Measurements from ENCODE around the gene CTH.

The CTH gene

GRCh38 chr1:70400335-70400734 lies 10.7 kb upstream of the CTH start:
- Histone ChIP-seq H3K4me1 (ENCODE audit: low read length) (peaks cover 4% of the 10 kb centered on the region; the same call in 1 of the 2 replicates), H3K4me2 (ENCODE audit: low read depth, low read length) (no peak overlapping the region), H3K27ac (ENCODE audit: low read length) (no peak overlapping the region), H3K79me2 (ENCODE audit: low read length) (no peaks in the 10 kb centered on the region), H3K9me3 (replicated peaks; ENCODE audit: insufficient read depth, low read length) (no peaks in the 10 kb centered on the region), H3K9me2 (replicated peaks; ENCODE audit: insufficient read depth, low read length) (no peaks in the 10 kb centered on the region), H3K4me3 (ENCODE audit: low read length) (no peak overlapping the region), H4K20me1 (ENCODE audit: insufficient read depth, low read length) (no peaks in the 10 kb centered on the region), H3F3A (ENCODE audit: insufficient read depth, low read length) (no peaks in the 10 kb centered on the region), H3K9ac (ENCODE audit: low read length) (no peak overlapping the region), H3K36me3 (replicated peaks; ENCODE audit: insufficient read depth, low read length) (no peaks in the 10 kb centered on the region), H3K27me3 (replicated peaks; ENCODE audit: insufficient read depth, low read length) (no peaks in the 10 kb centered on the region), H2AFZ (ENCODE audit: low read length) (no peak overlapping the region)
- no peak for TF ChIP-seq CTCF (IDR thresholded peaks at IDR 0.05; ENCODE audit: low read length)
- TF ChIP-seq EZH2phosphoT487 (IDR thresholded peaks at IDR 0.05; ENCODE audit: low read length) = no peak
- no peak for TF ChIP-seq EZH2 (optimal IDR thresholded peaks at IDR 0.05; ENCODE audit: low read depth, low read length)
- no peak for DNase-seq

GRCh38 chr1:70401974-70402373 lies 9.1 kb upstream of the CTH start:
- Histone ChIP-seq H3K79me2 (ENCODE audit: low read length) (no peaks in the 10 kb centered on the region), H2AFZ (ENCODE audit: low read length) (no peak overlapping the region), H3K9me2 (replicated peaks; ENCODE audit: insufficient read depth, low read length) (no peaks in the 10 kb centered on the region), H3F3A (ENCODE audit: insufficient read depth, low read length) (no peaks in the 10 kb centered on the region), H3K4me2 (ENCODE audit: low read depth, low read length) (no peak overlapping the region), H4K20me1 (ENCODE audit: insufficient read depth, low read length) (no peaks in the 10 kb centered on the region), H3K4me3 (ENCODE audit: low read length) (no peak overlapping the region), H3K4me1 (ENCODE audit: low read length) (peaks cover 4% of the 10 kb centered on the region; the same call in 1 of the 2 replicates), H3K27me3 (replicated peaks; ENCODE audit: insufficient read depth, low read length) (no peaks in the 10 kb centered on the region), H3K27ac (ENCODE audit: low read length) (no peak overlapping the region), H3K9me3 (replicated peaks; ENCODE audit: insufficient read depth, low read length) (no peaks in the 10 kb centered on the region), H3K9ac (ENCODE audit: low read length) (no peak overlapping the region), H3K36me3 (replicated peaks; ENCODE audit: insufficient read depth, low read length) (no peaks in the 10 kb centered on the region)
- no peak for TF ChIP-seq EZH2 (optimal IDR thresholded peaks at IDR 0.05; ENCODE audit: low read depth, low read length)
- no peak for TF ChIP-seq CTCF (IDR thresholded peaks at IDR 0.05; ENCODE audit: low read length)
- DNase-seq = no peak

- Histone ChIP-seq H3K4me2 (ENCODE audit: low read depth, low read length) (no peak overlapping the region), H3K36me3 (replicated peaks; ENCODE audit: insufficient read depth, low read length) (no peaks in the 10 kb centered on the region), H2AFZ (ENCODE audit: low read length) (no peak overlapping the region), H3K79me2 (ENCODE audit: low read length) (no peaks in the 10 kb centered on the region), H4K20me1 (ENCODE audit: insufficient read depth, low read length) (no peaks in the 10 kb centered on the region), H3K9ac (ENCODE audit: low read length) (no peak overlapping the region), H3K27ac (ENCODE audit: low read length) (no peak overlapping the region), H3K27me3 (replicated peaks; ENCODE audit: insufficient read depth, low read length) (no peaks in the 10 kb centered on the region), H3F3A (ENCODE audit: insufficient read depth, low read length) (no peaks in the 10 kb centered on the region), H3K4me3 (ENCODE audit: low read length) (no peak overlapping the region), H3K9me3 (replicated peaks; ENCODE audit: insufficient read depth, low read length) (no peaks in the 10 kb centered on the region), H3K4me1 (ENCODE audit: low read length) (peaks cover 4% of the 10 kb centered on the region; the same call in 1 of the 2 replicates), H3K9me2 (replicated peaks; ENCODE audit: insufficient read depth, low read length) (no peaks in the 10 kb centered on the region)
- DNase-seq = no peak
- TF ChIP-seq CTCF (IDR thresholded peaks at IDR 0.05; ENCODE audit: low read length) (no peak), EZH2 (optimal IDR thresholded peaks at IDR 0.05; ENCODE audit: low read depth, low read length) (no peak), EZH2phosphoT487 (IDR thresholded peaks at IDR 0.05; ENCODE audit: low read length) (no peak)
Observed at GRCh38 chr1:70403759-70404158, 7.3 kb upstream of the CTH start.

Data from MM.1S (cell line).